Activated naive CD4-positive, alpha-beta T cell treated with anti-CD3 and anti-CD28 coated beads for 36 hours (primary cell): ENCODE results near the gene ALCAM. TPM values are rescaled to one million over a fixed set of nuclear protein-coding genes. Genes with fewer than 3 reads are reported as not detected.

Experiments
- CTCF ChIA-PET: fragments of 350-600 bp; sonication (Branson Sonifier 250); formaldehyde crosslinking; loops from one replicate; lab custom pipeline; 2021; ENCODE audit warnings: antibody characterized with exemption; lab: Charles Lee
- DNase-seq: peaks from one replicate; pipeline ENCODE4 v3.0.0-alpha.2; 2020
- H3K27ac Mint-ChIP-seq: one replicate; pipeline ENCODE4 v1.8.0; 2021; ENCODE audit warnings: mild to moderate bottlenecking, mixed read lengths
- H3K27me3 Mint-ChIP-seq: one replicate; pipeline ENCODE4 v1.8.0; 2021; ENCODE audit warnings: low read depth, mixed read lengths
- H3K36me3 Mint-ChIP-seq: one replicate; pipeline ENCODE4 v1.8.0; 2021; ENCODE audit warnings: low read depth, mixed read lengths
- H3K4me1 Mint-ChIP-seq: one replicate; pipeline ENCODE4 v1.8.0; 2021; ENCODE audit warnings: low read depth, mixed read lengths
- H3K4me3 Mint-ChIP-seq: one replicate; pipeline ENCODE4 v1.8.0; 2021; ENCODE audit warnings: mild to moderate bottlenecking, moderate library complexity, mixed read lengths
- H3K9me3 Mint-ChIP-seq: one replicate; pipeline ENCODE4 v1.8.0; 2021; ENCODE audit warnings: mixed read lengths
- intact Hi-C: fragments of 100-400 bp; cut with micrococcal nuclease; formaldehyde crosslinking; loops from one replicate; pipeline ENCODE4 v1.15.1; 2023
- total RNA-seq, 2 experiments: library from RNA; stranded (reverse); gene quantifications; one replicate each; pipeline ENCODE4 v1.2.3, GENCODE V29; 2021

The ALCAM gene
- total RNA-seq, 2 experiments from 2014 or later, result 17.5 to 18.7 TPM

- Mint-ChIP-seq H3K4me1 (no peaks in the 10 kb centered on the region), H3K27ac (no peak overlapping the region), H3K27me3 (no peaks in the 10 kb centered on the region), H3K36me3 (no peaks in the 10 kb centered on the region), H3K9me3 (no peaks in the 10 kb centered on the region), H3K4me3 (no peak overlapping the region)
- CTCF ChIA-PET, result no interaction called here
- intact Hi-C loops, result no loop called here
- DNase-seq, result no peak
Measured at GRCh38 chr3:105456017-105456416, 89.3 kb downstream of the ALCAM start.

DNA sequence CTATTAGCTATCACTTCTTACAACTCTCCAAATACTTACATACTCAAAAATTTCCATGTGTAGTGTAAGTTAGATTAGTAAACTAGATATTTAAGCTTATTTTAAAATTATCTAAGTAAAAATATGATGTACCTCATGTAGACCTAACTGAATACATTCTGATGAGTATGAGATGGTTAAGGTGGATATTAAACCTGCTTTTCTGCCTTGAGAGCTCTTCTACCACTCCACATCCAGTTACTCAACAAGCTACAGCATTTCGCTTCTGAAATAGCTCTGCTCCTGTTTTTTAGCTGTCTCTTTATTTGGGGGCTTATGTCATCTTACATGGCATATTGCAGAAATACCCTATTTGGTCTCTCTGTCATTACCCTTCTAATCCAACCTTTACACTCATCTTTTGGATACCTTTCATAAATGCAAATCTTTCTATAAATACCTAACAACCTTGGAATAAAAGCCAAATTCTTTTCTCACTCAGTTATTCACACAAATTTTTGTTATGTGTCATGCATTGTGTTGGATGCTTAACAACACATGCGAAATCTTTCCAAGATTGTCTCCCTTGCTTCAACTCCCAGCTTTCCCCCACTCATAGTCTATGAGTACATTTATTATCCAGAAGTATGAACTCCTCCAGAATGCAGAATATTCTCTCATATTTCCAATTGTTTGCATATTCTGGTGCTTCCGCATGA, 92.0 kb downstream of the ALCAM start:
- intact Hi-C loops, result no loop called here
- no peak for DNase-seq
- no peak overlapping the region for H3K4me3 Mint-ChIP-seq
- no peak overlapping the region for H3K27ac Mint-ChIP-seq
- H3K4me1 Mint-ChIP-seq, result no peaks in the 10 kb centered on the region
- H3K36me3 Mint-ChIP-seq, result no peaks in the 10 kb centered on the region
- CTCF ChIA-PET, result no interaction called here
- H3K9me3 Mint-ChIP-seq, result no peaks in the 10 kb centered on the region
- H3K27me3 Mint-ChIP-seq, result no peaks in the 10 kb centered on the region

DNA sequence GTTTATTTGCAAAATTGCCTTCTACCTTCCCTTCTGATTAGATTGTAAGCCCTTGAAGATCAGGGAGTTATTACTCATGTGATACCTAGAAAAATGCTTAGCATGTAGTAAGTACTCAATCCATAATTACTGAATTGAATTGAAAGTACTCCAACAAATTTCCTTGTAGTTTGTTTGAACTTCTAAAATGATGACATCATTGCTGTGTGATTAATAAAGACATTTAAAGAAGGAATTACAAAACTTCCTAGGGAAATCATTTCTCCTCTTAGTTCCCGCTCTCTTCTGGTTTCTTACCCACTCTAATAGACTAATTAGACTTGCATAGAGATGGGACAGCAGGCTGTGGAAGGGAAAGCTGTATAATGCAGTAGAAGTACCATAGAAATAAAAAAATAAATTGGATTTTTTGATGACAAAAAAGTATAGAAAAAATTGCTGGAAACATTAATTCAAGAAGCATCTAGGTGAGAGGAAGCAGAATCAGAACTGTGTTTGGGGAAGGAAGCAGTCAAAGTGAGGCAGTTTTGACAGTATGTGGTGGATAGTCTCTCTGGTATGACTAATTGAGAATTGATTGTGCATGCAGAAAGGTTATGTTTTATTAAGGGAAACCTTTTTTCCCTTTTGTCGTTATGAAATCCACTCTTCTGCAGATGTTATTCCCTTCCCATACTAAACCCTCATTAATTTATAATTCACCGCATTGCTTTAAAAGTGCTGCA, 93.0 kb downstream of the ALCAM start:
- intact Hi-C loops, result no loop called here
- Mint-ChIP-seq H3K27me3 (no peaks in the 10 kb centered on the region), H3K36me3 (no peaks in the 10 kb centered on the region), H3K4me3 (no peak overlapping the region), H3K9me3 (no peaks in the 10 kb centered on the region), H3K4me1 (no peaks in the 10 kb centered on the region), H3K27ac (no peak overlapping the region)
- CTCF ChIA-PET, result no interaction called here
- DNase-seq, result no peak

DNA sequence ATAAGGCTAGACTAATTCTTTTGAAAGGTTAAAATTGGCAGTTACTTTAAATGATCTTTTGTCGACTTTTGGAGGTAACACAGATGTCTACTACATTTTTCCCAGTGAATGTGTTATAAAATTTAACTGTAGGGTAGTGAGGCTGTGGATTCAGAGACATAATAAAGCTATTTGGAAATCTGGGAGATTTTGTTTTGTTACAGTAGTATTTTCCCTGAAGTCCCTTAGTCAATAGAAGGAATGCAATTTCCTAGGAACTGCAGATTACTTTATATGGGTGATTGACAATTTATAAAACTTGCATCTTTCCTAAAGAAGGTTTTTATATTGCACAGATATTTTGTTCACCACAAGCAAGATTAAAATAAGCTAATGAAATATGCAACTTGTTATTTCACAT, 96.9 kb downstream of the ALCAM start:
- H3K27ac Mint-ChIP-seq, result no peak overlapping the region
- H3K27me3 Mint-ChIP-seq, result no peaks in the 10 kb centered on the region
- CTCF ChIA-PET, result no interaction called here
- no peaks in the 10 kb centered on the region for H3K9me3 Mint-ChIP-seq
- intact Hi-C loops, result no loop called here
- no peak overlapping the region for H3K4me3 Mint-ChIP-seq
- no peaks in the 10 kb centered on the region for H3K4me1 Mint-ChIP-seq
- no peak for DNase-seq
- no peaks in the 10 kb centered on the region for H3K36me3 Mint-ChIP-seq

DNA sequence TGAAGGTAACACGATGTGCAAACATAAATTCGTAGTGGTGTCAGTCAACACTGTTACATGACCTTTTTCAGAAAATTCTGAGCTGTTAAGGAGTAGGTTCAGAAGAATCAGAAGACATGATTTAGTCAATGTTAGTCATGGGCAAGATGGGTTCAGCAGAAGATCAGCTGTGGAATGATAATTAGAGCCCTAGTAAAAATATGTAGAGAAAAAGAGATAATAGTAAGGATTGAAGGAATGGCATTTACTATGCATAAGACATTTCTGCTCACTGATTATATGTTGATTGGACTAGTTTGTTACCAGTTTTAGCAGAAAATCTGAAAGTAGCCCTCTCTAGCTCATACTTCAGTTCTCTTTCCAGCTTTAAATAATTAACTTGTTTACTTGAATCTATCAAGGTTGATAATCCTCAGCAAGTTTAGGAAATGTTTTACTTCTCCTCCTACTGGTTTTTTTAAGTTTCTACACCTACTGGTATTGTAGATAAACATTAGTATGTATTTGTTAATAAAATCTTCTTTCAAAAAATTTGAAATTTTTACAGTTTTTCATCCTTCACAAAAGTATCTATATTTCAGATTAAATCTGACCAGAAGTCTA, 98.6 kb downstream of the ALCAM start:
- Mint-ChIP-seq H3K9me3 (no peaks in the 10 kb centered on the region), H3K27ac (no peak overlapping the region), H3K36me3 (no peaks in the 10 kb centered on the region), H3K27me3 (no peaks in the 10 kb centered on the region), H3K4me3 (no peak overlapping the region), H3K4me1 (no peaks in the 10 kb centered on the region)
- CTCF ChIA-PET, result no interaction called here
- DNase-seq, result no peak
- intact Hi-C loops, result no loop called here

GRCh38 chr3:105466072-105466471, 99.4 kb downstream of the ALCAM start:
- H3K36me3 Mint-ChIP-seq, result no peaks in the 10 kb centered on the region
- H3K27me3 Mint-ChIP-seq, result no peaks in the 10 kb centered on the region
- H3K4me1 Mint-ChIP-seq, result no peaks in the 10 kb centered on the region
- H3K27ac Mint-ChIP-seq, result no peak overlapping the region
- no peak for DNase-seq
- intact Hi-C loops, result no loop called here
- CTCF ChIA-PET, result no interaction called here
- no peaks in the 10 kb centered on the region for H3K9me3 Mint-ChIP-seq
- no peak overlapping the region for H3K4me3 Mint-ChIP-seq

GRCh38 chr3:105466495-105467404, 100.0 kb downstream of the ALCAM start:
- Mint-ChIP-seq H3K36me3 (no peaks in the 10 kb centered on the region), H3K27me3 (no peaks in the 10 kb centered on the region), H3K27ac (no peak overlapping the region), H3K4me3 (no peak overlapping the region), H3K4me1 (no peaks in the 10 kb centered on the region), H3K9me3 (no peaks in the 10 kb centered on the region)
- intact Hi-C loops, result no loop called here
- CTCF ChIA-PET, result no interaction called here
- no peak for DNase-seq

DNA sequence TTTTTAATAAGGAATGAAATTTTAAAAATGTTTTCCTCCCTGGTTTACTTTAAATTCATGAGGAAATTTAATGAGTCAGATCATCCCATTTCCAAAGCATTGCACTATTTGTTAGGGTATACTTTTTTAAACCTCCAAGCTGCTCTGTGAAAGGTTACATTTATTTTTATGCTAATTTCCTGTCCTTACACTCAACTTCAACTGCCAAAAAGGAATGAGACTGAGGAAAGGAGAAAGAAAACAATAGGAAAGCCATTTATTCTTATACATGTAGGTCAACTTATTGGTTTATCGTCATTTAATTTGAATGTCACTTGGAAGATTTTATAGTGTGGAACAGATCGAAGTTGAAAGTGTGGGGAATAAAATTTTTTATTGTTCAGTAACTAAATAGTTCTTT, 104.1 kb downstream of the ALCAM start:
- CTCF ChIA-PET, result no interaction called here
- Mint-ChIP-seq H3K27me3 (no peaks in the 10 kb centered on the region), H3K9me3 (no peaks in the 10 kb centered on the region), H3K27ac (no peak overlapping the region), H3K36me3 (no peaks in the 10 kb centered on the region), H3K4me1 (no peaks in the 10 kb centered on the region), H3K4me3 (no peak overlapping the region)
- DNase-seq, result no peak
- intact Hi-C loops, result no loop called here

DNA sequence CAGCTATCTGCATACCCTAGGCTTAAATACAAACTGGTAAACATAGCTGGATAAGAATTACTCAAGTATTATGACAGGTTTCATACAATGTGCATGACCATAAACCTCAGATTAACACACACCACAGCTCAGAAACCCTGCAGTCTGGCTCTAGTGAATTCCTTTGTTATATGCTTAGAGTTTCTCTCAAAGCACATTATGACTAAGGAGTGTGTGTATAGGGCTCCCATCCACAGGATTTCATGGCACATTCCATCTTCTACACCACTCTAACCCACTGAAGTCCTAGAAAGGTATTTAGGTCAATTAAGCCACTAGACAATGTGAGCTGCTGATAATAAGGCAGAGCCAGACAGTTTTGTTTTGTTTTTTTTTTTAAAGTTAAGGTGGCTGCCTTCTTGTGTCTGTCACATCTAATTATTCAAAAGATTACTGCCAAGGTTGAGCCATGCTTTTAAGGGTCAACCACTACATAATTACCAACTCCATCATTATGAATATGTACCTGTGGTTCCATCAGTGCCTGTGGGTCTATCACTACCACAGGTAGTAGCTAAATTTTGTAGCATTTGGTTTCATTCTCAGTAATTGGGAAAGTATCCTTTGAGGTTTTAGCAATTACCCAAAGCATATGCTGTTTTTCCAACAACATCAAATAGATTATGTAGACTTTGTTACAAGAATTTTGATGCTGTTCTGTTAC, 107.0 kb downstream of the ALCAM start:
- Mint-ChIP-seq H3K36me3 (no peaks in the 10 kb centered on the region), H3K27me3 (peaks cover 3% of the 10 kb centered on the region), H3K4me3 (no peak overlapping the region), H3K9me3 (peaks cover 6% of the 10 kb centered on the region), H3K4me1 (no peaks in the 10 kb centered on the region), H3K27ac (no peak overlapping the region)
- intact Hi-C loops, result no loop called here
- DNase-seq, result no peak
- CTCF ChIA-PET, result no interaction called here

- Mint-ChIP-seq H3K4me1 (no peaks in the 10 kb centered on the region), H3K9me3 (peaks cover 6% of the 10 kb centered on the region), H3K36me3 (no peaks in the 10 kb centered on the region), H3K4me3 (no peak overlapping the region), H3K27me3 (peaks cover 6% of the 10 kb centered on the region), H3K27ac (no peak overlapping the region)
- CTCF ChIA-PET, result no interaction called here
- DNase-seq, result no peak
- intact Hi-C loops, result no loop called here
Measured at GRCh38 chr3:105480768-105481167, 114.1 kb downstream of the ALCAM start.

DNA sequence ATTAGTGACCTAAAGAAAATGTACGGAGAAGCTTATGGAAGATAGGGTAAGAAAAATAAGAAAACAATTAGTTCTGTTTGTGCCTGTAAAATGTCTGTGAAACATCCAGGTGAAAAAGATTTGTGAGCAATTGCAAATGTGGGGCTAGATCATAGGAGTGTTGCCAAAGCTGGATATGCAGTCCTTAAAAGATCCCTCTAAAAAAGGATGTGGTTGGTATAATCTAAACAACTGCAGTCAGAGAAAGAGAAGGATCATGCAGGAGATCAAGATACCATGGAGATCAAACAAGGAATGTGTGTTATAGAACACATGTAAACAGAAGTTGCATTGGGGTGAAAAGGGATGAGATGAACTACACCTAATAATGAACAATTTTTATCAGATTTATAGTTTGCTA, 116.8 kb downstream of the ALCAM start:
- H3K27me3 Mint-ChIP-seq, result peaks cover 3% of the 10 kb centered on the region
- H3K27ac Mint-ChIP-seq, result no peak overlapping the region
- CTCF ChIA-PET, result no interaction called here
- intact Hi-C loops, result no loop called here
- no peaks in the 10 kb centered on the region for H3K4me1 Mint-ChIP-seq
- no peaks in the 10 kb centered on the region for H3K36me3 Mint-ChIP-seq
- no peak overlapping the region for H3K4me3 Mint-ChIP-seq
- H3K9me3 Mint-ChIP-seq, result no peaks in the 10 kb centered on the region
- DNase-seq, result no peak

DNA sequence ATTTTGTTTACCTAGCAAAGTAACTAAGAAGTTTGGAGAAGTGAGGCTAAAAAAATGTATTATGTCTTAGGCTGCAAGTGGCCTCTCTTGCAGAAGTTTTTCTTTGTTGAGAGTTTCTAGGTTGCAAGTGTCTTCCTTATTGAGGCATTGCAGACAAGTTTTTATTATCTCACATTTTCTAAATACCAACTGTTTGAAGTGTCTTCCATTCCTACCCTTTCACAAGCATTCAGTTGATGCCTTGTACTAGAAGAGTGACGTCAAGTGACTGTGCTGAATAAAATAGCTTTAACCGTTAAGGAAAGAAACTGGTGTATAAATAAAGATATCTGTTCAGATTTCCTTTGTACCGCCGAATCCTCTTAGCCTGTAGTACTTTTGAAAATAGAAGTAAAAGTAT, 123.3 kb downstream of the ALCAM start:
- Mint-ChIP-seq H3K36me3 (peaks cover 5% of the 10 kb centered on the region), H3K4me1 (no peaks in the 10 kb centered on the region), H3K27ac (no peak overlapping the region), H3K4me3 (no peak overlapping the region), H3K9me3 (peaks cover 12% of the 10 kb centered on the region), H3K27me3 (no peaks in the 10 kb centered on the region)
- CTCF ChIA-PET, result interaction anchor here (0.6 kb wide), 1 partner anchor 326 kb away, joined by 5 read pairs; no protein-coding TSS in a partner anchor
- no peak for DNase-seq
- intact Hi-C loops, result no loop called here
